GF-D8 (cell line): ENCODE measurements around the gene ROGDI.

Experiments
- DNase-seq: peaks from one replicate; lab custom pipeline; 2025; lab: John Stamatoyannopoulos, UW

ROGDI gene

DNA sequence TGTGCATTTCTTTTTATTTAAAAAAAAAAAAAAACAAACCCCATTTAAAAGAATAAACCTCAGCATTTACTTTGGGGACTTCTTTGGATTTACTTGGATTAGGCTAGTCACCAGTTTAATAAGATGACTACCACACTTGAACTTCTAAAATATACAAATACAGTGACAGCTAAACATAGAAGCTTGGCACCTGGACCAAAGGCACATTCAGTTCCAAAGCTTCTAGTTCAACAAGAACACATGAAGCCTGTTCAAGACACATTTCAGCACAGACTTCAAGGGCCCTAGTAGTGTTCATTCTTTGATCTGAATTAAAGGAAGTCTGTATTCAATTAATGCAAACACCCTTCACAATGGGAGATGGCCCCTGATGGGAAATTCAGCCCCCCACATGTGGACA lies 11.6 kb upstream of the ROGDI start:
- no peak for DNase-seq

DNA sequence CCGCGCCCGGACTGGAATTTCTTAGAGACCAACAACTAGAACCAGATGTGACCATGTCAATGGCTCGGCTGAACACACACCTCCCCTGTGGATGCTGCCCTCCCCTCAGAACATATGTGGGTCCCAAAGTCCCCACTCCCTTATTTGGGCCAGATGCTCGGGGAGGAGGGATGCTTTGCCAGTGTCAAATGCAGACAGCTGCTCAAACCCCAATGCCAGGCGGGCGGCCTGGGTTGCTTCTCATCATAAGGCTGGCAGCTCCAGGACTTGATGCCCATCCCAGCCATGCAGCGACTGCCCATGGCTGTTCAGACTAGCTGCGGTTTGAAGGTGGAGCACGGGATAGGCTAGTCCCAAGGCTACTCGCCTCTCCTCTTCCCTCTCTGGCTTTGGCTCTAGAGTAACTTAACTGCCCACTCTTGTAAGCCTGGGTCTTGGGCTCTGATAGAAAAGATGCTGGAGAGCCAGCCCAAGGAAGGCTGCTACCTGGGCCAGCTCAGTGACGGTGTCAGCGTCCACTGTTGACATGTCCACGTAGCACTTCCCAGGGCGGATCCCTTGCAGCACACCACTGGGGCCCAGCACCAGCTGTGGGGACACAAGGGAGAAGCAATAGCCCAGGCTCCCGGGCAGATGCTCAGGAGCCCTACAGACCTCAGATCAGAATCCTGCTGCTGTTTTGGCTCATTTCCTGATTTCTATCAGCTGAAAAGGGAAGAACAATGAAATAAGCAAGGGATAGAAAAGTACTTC lies 11.0 kb upstream of the ROGDI start:
- DNase-seq: no peak

DNA sequence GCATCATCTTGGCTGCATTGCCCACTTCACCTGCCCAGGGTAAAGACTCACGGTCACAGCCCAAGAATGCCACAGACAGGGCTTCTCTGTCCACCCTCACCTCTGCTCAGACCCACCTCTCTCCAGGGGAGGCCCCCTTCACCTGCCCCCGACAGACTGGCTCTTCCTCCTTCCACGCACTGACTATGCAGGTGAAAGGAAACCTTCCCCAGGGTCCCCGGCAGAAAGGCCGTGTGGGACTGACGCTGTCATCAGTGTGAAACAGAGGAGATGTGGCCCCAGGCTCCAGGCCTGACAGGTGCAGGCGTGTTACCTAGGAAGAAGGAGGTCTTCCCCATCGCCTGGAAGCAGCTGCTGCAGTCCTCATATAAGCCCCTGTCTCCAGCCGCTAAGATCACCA lies 9.3 kb upstream of the ROGDI start:
- DNase-seq: no peak

GRCh38 chr16:4811242-4811641 lies 8.8 kb upstream of the ROGDI start:
- DNase-seq: no peak

- DNase-seq: no peak
Measured at GRCh38 chr16:4806280-4806679, 3.8 kb upstream of the ROGDI start.

- DNase-seq: no peak
Measured at GRCh38 chr16:4805231-4805630, 2.8 kb upstream of the ROGDI start.

DNA sequence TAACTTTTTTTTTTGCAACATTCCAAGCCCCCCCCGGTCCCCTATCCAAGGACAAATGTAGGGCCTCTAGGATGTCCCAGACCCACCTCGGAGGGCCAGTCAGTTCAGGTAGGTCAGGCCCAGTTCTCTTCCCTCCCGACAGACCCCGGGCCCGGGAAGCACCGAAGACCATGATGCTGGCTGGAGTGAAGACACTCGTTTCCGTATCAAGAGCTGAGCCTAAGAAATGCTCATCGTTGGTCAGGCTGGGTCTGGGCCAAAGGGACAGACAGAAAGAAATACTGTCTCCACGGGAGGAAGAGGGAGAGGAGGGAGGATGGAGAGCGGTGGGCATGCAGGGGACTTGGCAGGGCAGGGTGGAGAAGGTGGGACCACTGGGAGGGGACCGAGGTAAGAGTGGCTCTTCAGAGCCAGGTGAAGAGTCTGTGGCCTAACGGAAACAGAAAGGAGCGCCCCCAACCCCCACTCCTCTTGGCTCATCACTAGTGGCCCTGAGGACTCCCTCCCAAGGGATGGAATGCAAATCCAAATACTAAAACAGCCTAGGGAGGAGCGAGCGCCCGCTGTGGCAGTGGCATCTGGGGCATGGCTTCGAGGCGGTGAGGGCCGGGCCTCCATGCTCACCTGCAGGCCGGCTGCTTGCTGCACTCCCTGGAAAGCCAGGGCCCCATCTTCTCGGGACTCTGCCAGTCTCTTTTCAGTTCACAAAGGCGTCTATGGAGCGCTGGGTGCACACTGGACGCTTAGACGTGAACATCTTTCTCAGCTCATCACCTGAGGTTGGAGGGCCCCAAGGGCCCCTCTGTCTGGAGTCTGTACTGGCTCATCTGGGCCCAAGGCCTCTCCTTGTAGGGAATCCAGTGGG lies 1.7 kb upstream of the ROGDI start:
- DNase-seq: no peak

- DNase-seq: no peak
Measured at GRCh38 chr16:4803401-4803844, 990 bp upstream of the ROGDI start.

DNA sequence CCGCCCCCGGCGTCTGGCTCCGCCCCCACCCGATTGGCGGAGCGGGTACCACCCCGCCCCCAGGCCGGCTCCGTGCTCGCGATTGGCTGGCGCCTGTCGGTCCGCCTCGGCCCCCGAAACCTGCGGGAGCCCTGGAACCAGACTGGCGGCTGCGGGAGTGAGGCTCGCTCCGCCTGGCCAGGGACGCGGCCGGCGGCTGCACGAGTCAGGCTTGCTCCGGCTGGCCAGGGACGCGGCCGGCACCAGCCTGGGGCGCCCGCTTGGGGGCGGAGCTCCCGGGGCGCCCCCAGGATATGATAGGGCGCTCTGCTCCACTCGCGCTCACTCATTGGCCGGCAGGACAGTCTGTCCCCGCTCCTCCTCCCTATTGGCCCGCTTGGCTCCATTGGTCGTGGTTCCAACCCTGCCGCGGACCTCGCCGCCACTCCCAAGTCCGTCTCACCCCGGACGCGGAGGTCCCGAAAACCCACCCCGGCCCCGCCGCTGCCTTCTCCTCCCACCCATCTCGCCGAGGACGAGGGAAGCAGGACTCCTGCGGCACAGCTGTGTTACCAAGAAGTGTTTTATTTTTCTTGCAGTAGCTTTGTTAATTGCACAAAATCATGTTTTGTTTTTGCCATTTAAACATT lies 340 bp upstream of the ROGDI start:
- peak; percentile 65 for DNase-seq

GRCh38 chr16:4801051-4801961 lies 1.1 kb downstream of the ROGDI start:
- DNase-seq: no peak

DNA sequence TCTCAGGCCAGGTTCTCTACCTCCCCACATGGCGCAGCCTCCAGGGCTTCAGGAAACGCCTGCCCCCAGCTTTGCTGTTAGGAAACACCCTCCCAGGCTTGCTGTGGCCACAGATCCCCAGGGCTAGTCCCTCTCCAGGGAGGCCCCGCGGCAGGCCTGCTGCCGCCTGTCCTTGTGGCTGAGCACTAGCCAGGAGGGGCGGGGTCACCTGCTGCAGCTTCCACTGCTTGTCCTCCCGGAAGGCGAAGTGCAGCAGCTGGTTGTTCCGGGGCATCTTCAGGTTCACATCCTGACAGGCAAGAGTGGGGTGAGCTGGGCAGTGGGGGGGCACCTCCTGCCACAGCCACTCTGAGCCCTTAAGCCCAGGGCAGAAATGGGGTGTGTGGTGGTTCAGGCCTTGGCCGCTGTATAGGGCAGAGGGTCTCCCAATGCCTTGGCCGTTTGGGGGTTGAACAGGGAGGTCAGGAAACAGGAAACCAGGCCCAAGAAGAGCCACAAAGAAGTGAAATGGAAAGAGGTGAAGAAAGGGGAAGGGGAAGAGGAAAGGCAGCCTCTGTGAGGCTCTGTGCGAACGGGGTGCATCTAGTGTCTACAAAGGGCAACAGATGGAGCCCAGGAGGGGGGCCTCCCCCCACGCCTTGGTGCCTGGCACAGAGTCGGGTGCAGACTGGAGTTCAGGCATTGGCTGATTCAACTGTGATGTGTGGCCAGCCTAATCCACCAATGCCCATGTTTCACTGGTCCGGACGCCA lies 2.0 kb downstream of the ROGDI start:
- peak; percentile 95 for DNase-seq

DNA sequence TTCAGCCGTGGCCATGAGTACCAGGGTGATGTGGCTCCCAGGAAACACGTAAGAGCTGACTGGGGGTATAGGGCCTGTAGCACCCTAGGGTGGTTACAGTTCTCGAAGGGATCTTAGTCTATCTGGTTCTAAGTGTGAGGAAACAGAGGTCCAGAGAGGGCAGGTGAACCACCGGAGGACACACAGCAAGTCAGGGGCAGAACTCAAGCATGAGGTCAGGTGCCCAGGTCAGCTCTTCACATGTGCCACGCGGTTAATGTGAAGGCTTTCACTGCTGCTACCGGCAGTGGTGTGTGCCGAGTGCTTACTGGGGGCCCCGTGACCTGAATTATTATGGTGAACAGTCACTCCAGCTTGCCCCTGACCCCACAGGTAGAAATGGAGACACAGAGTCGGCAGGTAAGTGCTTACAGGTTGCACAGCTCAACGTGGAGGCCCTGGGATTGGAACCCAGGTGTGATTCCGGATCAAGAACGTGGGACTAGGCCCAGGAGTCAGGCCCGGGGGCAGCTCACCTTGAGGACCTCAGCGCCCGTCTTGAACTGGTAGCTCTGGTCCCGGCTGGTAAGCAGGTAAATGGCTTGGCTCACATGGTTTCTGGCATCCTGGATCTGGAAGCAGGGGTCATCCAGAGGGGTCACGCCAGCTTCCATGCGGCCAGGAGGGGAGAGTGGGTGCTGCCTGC lies 3.1 kb downstream of the ROGDI start:
- no peak for DNase-seq

DNA sequence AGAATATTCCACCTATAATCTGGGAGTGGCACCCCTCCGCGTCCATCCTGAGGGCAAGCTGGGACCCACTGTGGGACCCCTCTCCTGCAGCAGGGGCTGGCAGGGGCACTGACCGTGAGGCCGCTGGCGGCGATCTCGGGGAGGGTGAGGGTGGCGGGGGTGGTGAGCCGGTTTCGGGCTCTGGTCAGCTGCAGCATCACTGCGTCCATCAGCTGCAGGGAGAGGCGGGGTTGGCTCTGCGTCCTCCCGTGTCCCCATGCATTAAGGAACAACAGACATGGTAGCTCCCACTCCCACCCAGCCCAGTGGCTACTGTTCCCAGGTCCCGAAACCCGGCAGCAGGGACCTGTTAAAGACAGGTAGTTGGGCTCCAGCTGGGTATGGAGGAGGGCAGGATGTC lies 4.0 kb downstream of the ROGDI start:
- DNase-seq: no peak

GRCh38 chr16:4797805-4798252 lies 4.6 kb downstream of the ROGDI start:
- no peak for DNase-seq

GRCh38 chr16:4796982-4797804 lies 5.2 kb downstream of the ROGDI start:
- no peak for DNase-seq

DNA sequence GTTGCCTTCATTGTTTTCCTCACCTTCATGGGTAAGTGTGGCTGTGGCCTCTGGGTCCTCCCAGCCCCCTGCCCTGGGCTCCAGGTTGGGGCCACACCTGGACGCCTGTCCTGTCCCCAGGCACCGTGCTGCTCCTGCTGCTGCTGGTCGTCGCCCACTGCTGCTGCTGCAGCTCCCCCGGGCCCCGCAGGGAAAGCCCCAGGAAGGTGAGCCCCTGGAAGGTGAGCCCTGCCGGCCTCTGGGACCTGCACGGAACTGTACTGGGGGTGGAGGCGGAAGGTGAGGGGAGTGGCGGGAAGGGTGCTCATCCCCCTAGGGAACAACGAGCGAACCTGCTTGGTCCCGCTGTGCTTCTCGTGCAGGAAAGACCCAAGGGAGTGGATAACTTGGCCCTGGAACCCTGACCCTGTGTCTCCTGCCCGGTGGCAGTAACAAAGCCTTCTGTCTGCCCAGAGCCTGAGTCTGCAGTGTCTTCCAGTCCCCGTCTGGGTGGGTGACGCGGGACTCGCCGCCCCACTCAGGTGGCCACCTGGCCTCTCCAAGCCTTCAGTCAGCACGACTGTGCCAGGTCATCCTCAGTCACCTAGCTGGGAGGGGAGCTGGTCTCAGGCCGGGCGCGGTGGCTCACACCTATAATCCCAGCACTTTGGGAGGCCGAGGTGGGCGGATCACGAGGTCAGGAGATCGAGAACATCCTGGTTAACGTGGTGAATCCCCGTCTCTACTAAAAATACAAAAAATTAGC lies 6.4 kb downstream of the ROGDI start:
- no peak for DNase-seq

GRCh38 chr16:4795181-4795827 lies 7.1 kb downstream of the ROGDI start, which contains the start of gene SMIM22:
SMIM22 (plus strand) TSS chr16:4795369; CDS start chr16:4795735, 366 bp downstream.
- DNase-seq: no peak

GRCh38 chr16:4792951-4793513 lies 9.4 kb downstream of the ROGDI start:
- no peak for DNase-seq
